Measurements from ENCODE around the gene TEX2. TPM values are rescaled to one million over a fixed set of nuclear protein-coding genes. Genes with fewer than 3 reads are reported as not detected.
A peak's percentile ranks its signal among the peaks of the same experiment; 100 is the strongest.

TEX2 gene
- total RNA-seq, 1 experiment from 2014 or later, result 13.7 TPM

- no peaks in the 10 kb centered on the region; the same call in 1 of the 2 replicates for H3K36me3 ChIP-seq
- DNase-seq (ENCODE audit: low read depth in 1 of 2, low spot score in 2 of 2), result no peak
These were observed 3.6 kb downstream of the TEX2 start for GRCh38 chr17:64259426-64259825.

GRCh38 chr17:64256913-64257807, 5.9 kb downstream of the TEX2 start:
- Histone ChIP-seq H3K36me3 (no peaks in the 10 kb centered on the region), H3K4me3 (no peak overlapping the region), H3K27me3 (replicated peaks) (peaks cover 3% of the 10 kb centered on the region; the same call in 1 of the 2 replicates), H3K9me3 (replicated peaks) (no peaks in the 10 kb centered on the region), H3K27ac (no peak overlapping the region), H3K4me1 (replicated peaks) (peaks cover 5% of the 10 kb centered on the region)
- no peak for DNase-seq (ENCODE audit: low read depth in 1 of 2, low spot score in 2 of 2)

More at GRCh38 chr17:64259426-64259825, 3.6 kb downstream of the TEX2 start:
- Histone ChIP-seq H3K4me1 (replicated peaks) (peaks cover 15% of the 10 kb centered on the region), H3K27ac (no peak overlapping the region), H3K9me3 (replicated peaks) (no peaks in the 10 kb centered on the region), H3K27me3 (replicated peaks) (peaks cover 3% of the 10 kb centered on the region; the same call in 1 of the 2 replicates), H3K4me3 (no peak overlapping the region)

GRCh38 chr17:64255764-64256163, 7.3 kb downstream of the TEX2 start:
- no peaks in the 10 kb centered on the region for H3K27me3 ChIP-seq (replicated peaks)
- no peak overlapping the region for H3K4me3 ChIP-seq
- no peaks in the 10 kb centered on the region for H3K9me3 ChIP-seq (replicated peaks)
- DNase-seq (ENCODE audit: low read depth in 1 of 2, low spot score in 2 of 2), result no peak
- H3K4me1 ChIP-seq (replicated peaks), result no peaks in the 10 kb centered on the region
- no peaks in the 10 kb centered on the region for H3K36me3 ChIP-seq
- no peak overlapping the region for H3K27ac ChIP-seq

- DNase-seq (ENCODE audit: low read depth in 1 of 2, low spot score in 2 of 2), result no peak
- Histone ChIP-seq H3K4me3 (no peak overlapping the region), H3K36me3 (no peaks in the 10 kb centered on the region), H3K9me3 (replicated peaks) (no peaks in the 10 kb centered on the region), H3K27ac (no peak overlapping the region), H3K27me3 (replicated peaks) (no peaks in the 10 kb centered on the region), H3K4me1 (replicated peaks) (no peaks in the 10 kb centered on the region)
These were observed 8.3 kb downstream of the TEX2 start for GRCh38 chr17:64254755-64255154.

- H3K4me1 ChIP-seq (replicated peaks), result no peaks in the 10 kb centered on the region
- no peak for DNase-seq (ENCODE audit: low read depth in 1 of 2, low spot score in 2 of 2)
- H3K4me3 ChIP-seq, result no peak overlapping the region
- no peak overlapping the region for H3K27ac ChIP-seq
- H3K36me3 ChIP-seq, result no peaks in the 10 kb centered on the region
- H3K9me3 ChIP-seq (replicated peaks), result no peaks in the 10 kb centered on the region
- no peaks in the 10 kb centered on the region for H3K27me3 ChIP-seq (replicated peaks)
These were observed 9.6 kb downstream of the TEX2 start for GRCh38 chr17:64253470-64253869.

- Histone ChIP-seq H3K27ac (no peak overlapping the region), H3K9me3 (replicated peaks) (no peaks in the 10 kb centered on the region), H3K27me3 (replicated peaks) (no peaks in the 10 kb centered on the region), H3K4me3 (no peak overlapping the region), H3K4me1 (replicated peaks) (no peaks in the 10 kb centered on the region), H3K36me3 (no peaks in the 10 kb centered on the region)
- no peak for DNase-seq (ENCODE audit: low read depth in 1 of 2, low spot score in 2 of 2)
These were observed 10.2 kb downstream of the TEX2 start for GRCh38 chr17:64252831-64253230.

GRCh38 chr17:64250233-64250835, 12.7 kb downstream of the TEX2 start:
- Histone ChIP-seq H3K27me3 (replicated peaks) (no peaks in the 10 kb centered on the region), H3K4me3 (no peak overlapping the region), H3K27ac (no peak overlapping the region), H3K36me3 (no peaks in the 10 kb centered on the region), H3K9me3 (replicated peaks) (no peaks in the 10 kb centered on the region), H3K4me1 (replicated peaks) (no peaks in the 10 kb centered on the region)
- no peak for DNase-seq (ENCODE audit: low read depth in 1 of 2, low spot score in 2 of 2)

GRCh38 chr17:64247836-64248235, 15.2 kb downstream of the TEX2 start:
- Histone ChIP-seq H3K4me3 (no peak overlapping the region), H3K36me3 (no peaks in the 10 kb centered on the region), H3K4me1 (replicated peaks) (no peaks in the 10 kb centered on the region), H3K27ac (no peak overlapping the region), H3K9me3 (replicated peaks) (no peaks in the 10 kb centered on the region), H3K27me3 (replicated peaks) (no peaks in the 10 kb centered on the region)
- no peak for DNase-seq (ENCODE audit: low read depth in 1 of 2, low spot score in 2 of 2)

GRCh38 chr17:64245218-64246145, 17.6 kb downstream of the TEX2 start:
- H3K27ac ChIP-seq, result no peak overlapping the region
- H3K4me3 ChIP-seq, result no peak overlapping the region
- H3K27me3 ChIP-seq (replicated peaks), result no peaks in the 10 kb centered on the region
- H3K9me3 ChIP-seq (replicated peaks), result no peaks in the 10 kb centered on the region
- H3K4me1 ChIP-seq (replicated peaks), result peaks cover 8% of the 10 kb centered on the region
- DNase-seq (ENCODE audit: low read depth in 1 of 2, low spot score in 2 of 2), result no peak
- H3K36me3 ChIP-seq, result no peaks in the 10 kb centered on the region

- no peaks in the 10 kb centered on the region for H3K9me3 ChIP-seq (replicated peaks)
- no peaks in the 10 kb centered on the region for H3K36me3 ChIP-seq
- H3K27ac ChIP-seq, result no peak overlapping the region
- no peak for DNase-seq (ENCODE audit: low read depth in 1 of 2, low spot score in 2 of 2)
- no peak overlapping the region for H3K4me3 ChIP-seq
- H3K4me1 ChIP-seq (replicated peaks), result peaks cover 15% of the 10 kb centered on the region
- H3K27me3 ChIP-seq (replicated peaks), result no peaks in the 10 kb centered on the region
These were observed 18.9 kb downstream of the TEX2 start for GRCh38 chr17:64244165-64244564.

GRCh38 chr17:64243340-64243739, 19.7 kb downstream of the TEX2 start:
- DNase-seq (ENCODE audit: low read depth in 1 of 2, low spot score in 2 of 2), result no peak
- Histone ChIP-seq H3K4me1 (replicated peaks) (peaks cover 15% of the 10 kb centered on the region), H3K36me3 (no peaks in the 10 kb centered on the region), H3K27me3 (replicated peaks) (no peaks in the 10 kb centered on the region), H3K27ac (no peak overlapping the region), H3K4me3 (no peak overlapping the region), H3K9me3 (replicated peaks) (no peaks in the 10 kb centered on the region)

- no peak for DNase-seq (ENCODE audit: low read depth in 1 of 2, low spot score in 2 of 2)
- peaks cover 15% of the 10 kb centered on the region for H3K4me1 ChIP-seq (replicated peaks)
- no peaks in the 10 kb centered on the region for H3K36me3 ChIP-seq
- H3K9me3 ChIP-seq (replicated peaks), result no peaks in the 10 kb centered on the region
- no peak overlapping the region for H3K27ac ChIP-seq
- no peaks in the 10 kb centered on the region for H3K27me3 ChIP-seq (replicated peaks)
- no peak overlapping the region for H3K4me3 ChIP-seq
These were observed 20.4 kb downstream of the TEX2 start for GRCh38 chr17:64242633-64243032.

GRCh38 chr17:64240741-64241347, 22.2 kb downstream of the TEX2 start:
- Histone ChIP-seq H3K27ac (no peak overlapping the region), H3K27me3 (replicated peaks) (no peaks in the 10 kb centered on the region), H3K4me3 (no peak overlapping the region), H3K4me1 (replicated peaks) (peaks cover 15% of the 10 kb centered on the region), H3K9me3 (replicated peaks) (no peaks in the 10 kb centered on the region), H3K36me3 (no peaks in the 10 kb centered on the region)
- DNase-seq (ENCODE audit: low read depth in 1 of 2, low spot score in 2 of 2), result peak in 1 of 2 experiments; percentile 34

All from SJSA1 (cell line).